ENCODE measurements around the gene RNF169.
A peak's percentile ranks its signal among the peaks of the same experiment; 100 is the strongest.

The RNF169 gene

DNA sequence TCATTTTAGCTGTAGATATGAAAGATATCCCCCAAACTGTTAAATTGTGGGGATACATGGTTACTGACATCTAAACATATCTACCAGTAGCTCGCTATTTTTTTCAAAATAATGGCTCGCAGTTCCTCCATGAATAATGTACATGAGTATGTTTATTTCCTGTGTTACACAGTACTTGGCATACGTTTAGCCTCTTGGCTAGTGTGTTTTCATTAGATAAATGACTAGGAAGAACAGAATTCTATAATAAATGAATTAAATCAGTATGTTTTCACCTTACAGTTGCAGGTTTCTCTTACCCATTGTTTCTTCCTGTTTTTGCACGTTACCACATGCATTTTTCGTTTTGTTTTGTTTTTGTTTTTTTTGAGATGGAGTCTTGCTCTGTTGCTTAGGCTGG lies 21.8 kb downstream of the RNF169 start:
- no peak for DNase-seq

DNA sequence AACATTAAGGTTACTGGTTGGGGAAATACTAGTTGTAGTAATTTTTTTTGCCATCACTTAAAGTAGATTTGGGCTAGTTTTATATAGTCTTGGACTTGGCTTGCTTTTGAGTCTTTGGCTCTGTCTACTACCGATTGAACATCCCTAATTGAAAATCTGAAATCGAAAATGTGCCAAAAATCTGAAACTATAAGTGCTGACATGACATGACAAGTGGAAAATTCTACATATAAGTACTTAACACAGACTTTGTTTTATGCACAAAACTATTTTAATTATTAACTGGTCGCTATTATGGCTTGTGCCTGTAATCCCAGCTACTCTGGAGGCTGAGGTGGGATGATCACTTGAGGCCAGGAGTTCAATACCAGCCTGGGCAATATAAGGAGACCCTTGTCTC lies 22.5 kb downstream of the RNF169 start:
- no peak for DNase-seq

DNA sequence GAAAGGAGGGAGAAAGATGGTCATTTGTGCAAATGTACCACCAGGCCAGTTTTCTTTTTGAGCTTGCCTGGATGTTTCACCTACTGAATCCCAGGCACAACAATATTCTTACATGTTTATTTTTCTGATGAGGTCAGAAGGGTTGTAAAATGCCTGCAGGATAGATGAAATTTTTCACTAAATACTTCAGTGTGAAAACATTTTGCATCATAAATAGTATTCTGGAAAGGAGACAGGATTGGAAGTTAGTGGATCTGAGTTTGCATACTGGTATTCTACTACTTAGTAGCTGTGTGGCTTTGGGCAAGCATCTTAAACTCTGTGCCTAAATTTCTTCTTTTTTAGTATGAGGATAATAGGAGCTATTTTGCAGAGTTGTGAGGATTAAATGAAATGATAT lies 24.8 kb downstream of the RNF169 start:
- no peak for DNase-seq

DNA sequence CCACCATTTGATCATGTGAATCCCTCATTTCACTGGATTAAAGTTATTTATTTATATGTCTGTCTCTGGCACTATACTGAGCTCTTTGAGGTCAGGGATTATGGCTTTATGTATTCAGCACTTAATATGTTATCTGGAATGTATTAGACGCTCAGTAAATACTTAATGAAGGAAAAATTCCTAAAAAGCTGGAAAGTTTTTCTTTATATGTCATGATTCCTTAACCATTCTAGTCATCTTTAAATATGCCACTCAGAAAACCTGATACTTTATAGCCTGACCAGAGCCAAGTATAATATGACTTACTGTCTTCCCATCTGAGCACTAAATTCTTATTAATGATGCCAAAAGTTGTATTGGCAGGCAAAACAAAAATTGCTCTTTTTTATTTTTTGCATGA lies 27.1 kb downstream of the RNF169 start:
- DNase-seq, result no peak

- DNase-seq, result no peak
These were observed 27.9 kb downstream of the RNF169 start for GRCh38 chr11:74776546-74776945.

GRCh38 chr11:74777038-74777437 lies 28.4 kb downstream of the RNF169 start:
- DNase-seq, result no peak

DNA sequence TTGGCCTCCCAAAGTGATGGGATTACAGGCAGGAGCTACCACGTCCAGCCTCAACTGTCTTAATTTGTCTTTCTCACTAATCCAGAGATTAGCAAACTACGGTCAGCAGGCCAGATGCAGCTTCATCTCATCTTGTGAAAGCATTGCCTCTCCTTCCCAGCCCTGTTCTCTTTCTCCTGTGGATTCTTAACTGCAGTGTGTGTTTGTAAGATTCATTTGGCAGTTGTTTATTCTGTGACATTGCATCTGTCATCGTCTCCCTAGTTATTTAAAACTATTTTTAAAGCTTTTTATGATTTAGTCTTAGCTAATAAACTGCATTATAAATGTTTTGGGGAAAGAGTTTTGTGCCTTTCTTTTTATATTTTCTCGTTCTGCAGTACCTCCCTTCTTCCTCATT lies 29.2 kb downstream of the RNF169 start:
- DNase-seq, result no peak

- no peak for DNase-seq
These were observed 29.9 kb downstream of the RNF169 start for GRCh38 chr11:74778581-74778980.

GRCh38 chr11:74780248-74781005 lies 31.8 kb downstream of the RNF169 start:
- no peak for DNase-seq

DNA sequence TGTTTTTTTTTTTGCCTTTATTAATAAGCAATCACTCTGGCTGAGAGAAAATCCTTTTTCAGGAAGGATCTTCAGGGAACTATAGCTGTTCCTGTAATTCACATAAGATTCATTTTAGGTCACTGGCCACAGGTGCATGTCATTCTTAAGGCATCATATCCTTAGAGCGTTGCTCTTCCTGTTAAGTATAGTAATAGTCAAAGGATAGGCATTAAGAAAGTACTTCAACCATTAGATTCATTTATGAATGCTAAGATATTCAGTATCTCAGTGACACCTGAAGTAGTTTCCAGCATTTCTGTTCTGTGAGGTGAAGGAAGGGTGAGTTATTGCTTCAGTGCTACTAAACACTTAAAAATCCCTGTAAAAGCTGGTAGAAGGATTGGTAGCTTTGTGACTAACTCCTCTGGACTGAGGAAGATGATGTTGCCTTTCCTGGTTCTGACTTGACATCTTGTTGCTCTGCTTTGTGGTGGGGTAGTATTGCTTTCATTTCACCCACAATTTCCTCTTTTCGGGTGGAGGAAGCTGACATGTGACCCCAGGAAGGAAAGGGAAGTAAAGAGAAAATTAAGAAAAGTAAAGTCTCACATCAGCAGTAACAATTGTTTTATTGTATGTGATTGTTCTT lies 34.7 kb downstream of the RNF169 start:
- no peak for DNase-seq

- no peak for DNase-seq
These were observed 35.6 kb downstream of the RNF169 start for GRCh38 chr11:74784234-74784633.

DNA sequence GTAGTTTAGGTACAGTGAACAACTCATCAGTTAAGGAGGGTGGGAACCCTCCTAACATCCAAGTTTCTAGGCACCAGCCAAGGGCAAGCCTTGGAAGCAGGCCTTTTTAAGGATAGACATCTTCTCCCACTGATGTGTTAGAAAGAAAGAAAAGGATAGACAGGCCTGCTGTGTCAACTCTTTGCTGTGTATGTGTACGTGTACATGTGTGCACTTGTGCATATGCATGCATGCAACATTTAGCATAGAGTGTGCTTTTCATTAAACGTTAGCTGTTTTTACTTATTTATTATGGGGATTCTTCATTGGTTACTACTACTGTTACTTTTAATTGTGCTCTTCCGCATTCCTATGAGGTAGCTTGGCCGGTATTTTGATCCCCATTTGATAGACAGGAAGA lies 36.1 kb downstream of the RNF169 start:
- DNase-seq, result no peak

GRCh38 chr11:74786574-74786973 lies 37.9 kb downstream of the RNF169 start:
- DNase-seq, result no peak

DNA sequence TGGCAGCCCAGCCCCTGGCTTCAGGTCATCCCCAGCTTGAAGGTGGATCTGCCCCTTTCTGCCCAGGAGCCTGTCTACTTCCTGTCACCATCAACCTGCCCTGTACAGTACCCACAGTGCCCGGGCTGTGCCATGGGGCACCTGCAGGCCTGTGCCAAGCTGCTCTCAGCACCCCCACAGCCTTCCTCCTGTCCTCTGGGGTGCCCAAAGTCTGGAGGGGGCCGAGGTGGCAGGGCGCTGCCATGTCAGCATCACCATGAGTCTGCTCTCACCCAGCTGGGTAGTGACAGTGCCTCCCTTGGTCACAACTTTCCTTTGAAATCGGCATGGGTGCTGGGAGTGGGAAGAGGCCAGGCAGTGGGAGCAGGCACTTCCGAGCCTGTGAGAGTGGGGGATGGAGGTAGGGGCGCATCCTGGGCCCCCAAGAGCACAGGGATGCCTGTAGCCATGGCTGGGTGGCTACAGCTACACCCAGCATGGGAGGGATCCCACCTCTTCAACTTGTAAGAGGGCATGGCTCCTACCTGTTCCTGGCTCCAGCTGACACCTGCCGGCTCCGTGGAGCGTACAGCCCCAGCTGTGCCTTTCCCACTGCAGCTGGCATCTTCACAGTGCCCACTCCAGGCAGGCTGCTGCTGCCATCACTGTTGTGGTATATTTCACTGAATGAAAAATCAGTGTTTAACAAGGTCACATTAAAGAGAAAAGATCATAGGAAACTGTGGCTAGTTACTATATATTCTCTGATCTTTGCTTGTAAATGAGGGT lies 42.9 kb downstream of the RNF169 start:
- peak; percentile 7 for DNase-seq

GRCh38 chr11:74806267-74806666 lies 57.6 kb downstream of the RNF169 start:
- no peak for DNase-seq

DNA sequence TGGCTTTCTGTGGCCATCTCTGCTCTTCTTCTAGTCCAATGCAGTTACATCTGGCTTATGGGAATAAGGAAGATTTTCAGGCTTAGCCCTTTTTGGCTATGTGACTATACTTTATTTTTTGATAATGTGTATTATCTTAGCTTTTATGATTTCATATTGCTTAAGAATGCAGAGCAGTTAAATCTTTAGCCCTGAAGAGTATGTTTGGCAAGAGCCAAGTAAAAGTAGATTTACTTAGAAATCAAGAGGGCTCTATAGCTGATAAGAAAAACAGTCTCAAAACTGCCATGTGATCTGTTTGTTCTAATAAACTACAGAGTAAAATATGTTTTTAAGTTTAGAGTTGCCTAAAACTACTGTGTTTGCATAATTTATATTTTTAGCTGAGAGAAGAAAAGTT lies 61.2 kb downstream of the RNF169 start:
- no peak for DNase-seq

DNA sequence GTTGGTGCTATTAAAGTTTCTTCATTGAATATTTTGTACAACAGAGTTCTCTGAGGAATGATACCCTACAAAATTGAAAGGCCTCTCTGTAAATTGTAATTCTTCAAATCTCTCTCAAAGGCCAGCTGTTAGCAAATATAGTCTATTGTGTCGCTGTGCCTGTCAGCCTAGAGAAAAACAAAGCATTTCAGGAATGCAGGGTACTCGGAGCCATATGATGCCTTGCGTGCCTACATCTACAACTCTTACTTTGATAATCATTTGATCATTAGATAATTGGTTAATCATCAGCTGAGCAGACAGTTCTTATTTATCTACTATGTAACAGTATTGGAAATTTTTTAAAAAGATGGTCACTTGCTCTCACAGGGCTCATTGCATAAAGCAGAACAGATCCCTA lies 67.3 kb downstream of the RNF169 start:
- no peak for DNase-seq

DNA sequence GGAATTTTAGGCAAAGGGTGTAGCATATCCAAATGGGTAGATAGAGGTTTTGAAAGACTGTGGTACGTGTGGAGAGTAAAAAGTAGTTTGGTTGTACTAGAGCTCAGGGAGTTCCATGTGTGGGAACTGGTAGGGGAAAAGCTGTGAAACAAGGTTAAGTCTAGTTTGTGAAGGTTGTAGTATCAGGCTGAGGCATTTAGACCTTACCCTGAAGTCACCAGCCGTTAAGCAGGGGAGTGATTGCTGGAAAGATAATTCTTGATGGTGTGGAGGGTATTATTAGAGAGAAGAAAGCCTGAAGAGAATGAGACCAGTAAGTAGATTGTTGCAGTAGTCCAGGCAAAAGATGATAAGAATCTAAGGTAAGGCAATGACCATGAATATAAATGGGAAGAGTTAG lies 68.0 kb downstream of the RNF169 start:
- no peak for DNase-seq

GRCh38 chr11:74818283-74818946 lies 69.8 kb downstream of the RNF169 start:
- DNase-seq, result no peak

DNA sequence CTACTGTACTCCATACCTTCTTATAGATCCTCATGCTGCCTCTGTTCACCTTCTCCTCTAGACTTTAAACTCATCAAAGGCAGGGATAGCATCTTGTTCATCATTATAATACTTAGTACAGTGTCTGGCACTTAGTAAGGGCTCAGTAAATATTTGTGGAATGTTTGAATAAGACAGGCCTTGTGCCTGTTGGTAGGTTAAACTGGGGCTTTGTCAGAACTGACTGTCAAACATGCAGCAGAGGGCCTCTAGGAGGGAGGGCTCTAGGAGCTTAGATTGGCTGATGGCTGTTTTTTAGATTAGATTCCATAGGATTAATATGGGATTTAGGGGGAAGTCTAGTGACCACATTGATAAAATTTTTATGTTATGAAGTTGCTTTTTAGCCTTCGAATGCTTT lies 70.8 kb downstream of the RNF169 start:
- no peak for DNase-seq

DNA sequence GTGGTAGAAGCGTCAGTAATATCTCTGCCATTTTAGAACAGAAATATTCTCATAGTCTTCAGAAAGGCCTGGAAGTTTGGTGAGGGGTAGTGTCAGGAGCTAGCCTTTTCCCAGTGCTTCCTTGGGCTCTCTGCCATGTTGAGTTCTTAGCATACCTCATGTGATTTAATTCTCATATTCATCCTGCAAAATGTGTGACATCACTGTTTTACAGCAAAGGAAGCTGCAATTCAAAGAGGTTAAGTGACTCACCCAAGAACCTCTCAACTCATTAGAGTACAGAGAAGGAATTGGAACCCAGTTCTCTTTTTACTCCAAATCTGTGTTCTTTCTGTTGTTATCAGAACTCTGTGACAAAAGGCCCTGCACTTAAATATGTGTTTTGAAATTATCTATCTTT lies 72.1 kb downstream of the RNF169 start:
- no peak for DNase-seq

DNA sequence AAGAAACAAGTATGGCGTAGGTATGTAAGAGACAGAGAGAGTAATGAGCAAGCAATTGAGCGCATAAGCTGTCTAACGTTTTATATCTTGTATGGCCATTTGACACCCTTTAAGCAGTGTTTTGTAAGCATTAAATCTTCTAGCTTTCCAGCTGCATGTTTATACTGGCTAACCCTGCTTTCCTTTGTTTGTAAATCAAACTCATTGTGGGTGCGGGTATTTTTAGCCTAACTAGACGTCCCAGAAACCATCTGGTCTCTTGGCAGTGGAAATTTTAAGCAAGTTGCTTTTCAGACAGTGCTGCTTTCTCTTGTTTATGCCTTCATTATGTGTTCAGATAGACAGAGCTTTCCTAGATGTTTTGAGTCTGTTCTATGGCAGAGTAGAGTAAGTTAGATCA lies 73.5 kb downstream of the RNF169 start:
- DNase-seq, result no peak

GRCh38 chr11:74824285-74824982 lies 75.8 kb downstream of the RNF169 start:
- DNase-seq, result no peak
